Measurements from ENCODE around the gene FER. TPM values are rescaled to one million over a fixed set of nuclear protein-coding genes. Genes with fewer than 3 reads are reported as not detected.

FER gene
- total RNA-seq, 1 donor from 2014 or later: 30.9 TPM

DNA sequence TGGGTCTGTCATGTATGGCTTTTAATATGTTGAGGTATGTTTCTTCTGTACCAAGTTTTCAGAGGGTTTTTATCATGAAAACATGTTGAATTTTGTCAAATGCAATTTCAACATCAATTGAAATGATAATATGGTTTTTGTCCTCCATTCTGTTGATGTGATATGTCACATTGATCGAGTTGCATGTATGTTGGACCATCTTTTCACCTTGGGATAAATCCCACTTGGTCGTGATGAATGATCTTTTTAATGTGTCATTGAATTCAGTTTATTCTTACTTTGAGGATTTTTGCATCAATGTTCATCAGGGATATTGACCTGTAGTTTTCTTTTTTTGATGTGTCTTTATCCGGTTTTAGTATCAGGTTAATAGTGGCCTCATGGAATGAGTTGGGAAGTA is 373.5 kb downstream of the FER start:
- peaks cover 7% of the 10 kb centered on the region for H3K9me3 Mint-ChIP-seq (ENCODE audit: unreplicated experiment)
- no peak overlapping the region for H3K4me3 Mint-ChIP-seq (ENCODE audit: unreplicated experiment)
- H3K27ac Mint-ChIP-seq (ENCODE audit: unreplicated experiment): no peak overlapping the region
- TF ChIP-seq, protein P1, sequence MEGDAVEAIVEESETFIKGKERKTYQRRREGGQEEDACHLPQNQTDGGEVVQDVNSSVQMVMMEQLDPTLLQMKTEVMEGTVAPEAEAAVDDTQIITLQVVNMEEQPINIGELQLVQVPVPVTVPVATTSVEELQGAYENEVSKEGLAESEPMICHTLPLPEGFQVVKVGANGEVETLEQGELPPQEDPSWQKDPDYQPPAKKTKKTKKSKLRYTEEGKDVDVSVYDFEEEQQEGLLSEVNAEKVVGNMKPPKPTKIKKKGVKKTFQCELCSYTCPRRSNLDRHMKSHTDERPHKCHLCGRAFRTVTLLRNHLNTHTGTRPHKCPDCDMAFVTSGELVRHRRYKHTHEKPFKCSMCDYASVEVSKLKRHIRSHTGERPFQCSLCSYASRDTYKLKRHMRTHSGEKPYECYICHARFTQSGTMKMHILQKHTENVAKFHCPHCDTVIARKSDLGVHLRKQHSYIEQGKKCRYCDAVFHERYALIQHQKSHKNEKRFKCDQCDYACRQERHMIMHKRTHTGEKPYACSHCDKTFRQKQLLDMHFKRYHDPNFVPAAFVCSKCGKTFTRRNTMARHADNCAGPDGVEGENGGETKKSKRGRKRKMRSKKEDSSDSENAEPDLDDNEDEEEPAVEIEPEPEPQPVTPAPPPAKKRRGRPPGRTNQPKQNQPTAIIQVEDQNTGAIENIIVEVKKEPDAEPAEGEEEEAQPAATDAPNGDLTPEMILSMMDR (IDR thresholded peaks at IDR 0.05; ENCODE audit: partially characterized antibody, unreplicated experiment): no peak
- H3K27me3 Mint-ChIP-seq (ENCODE audit: unreplicated experiment): no peaks in the 10 kb centered on the region
- H3K36me3 Mint-ChIP-seq (ENCODE audit: unreplicated experiment): peaks cover 15% of the 10 kb centered on the region
- peaks cover 3% of the 10 kb centered on the region for H3K4me1 Mint-ChIP-seq (ENCODE audit: low read depth, unreplicated experiment)
- DNase-seq: no peak

DNA sequence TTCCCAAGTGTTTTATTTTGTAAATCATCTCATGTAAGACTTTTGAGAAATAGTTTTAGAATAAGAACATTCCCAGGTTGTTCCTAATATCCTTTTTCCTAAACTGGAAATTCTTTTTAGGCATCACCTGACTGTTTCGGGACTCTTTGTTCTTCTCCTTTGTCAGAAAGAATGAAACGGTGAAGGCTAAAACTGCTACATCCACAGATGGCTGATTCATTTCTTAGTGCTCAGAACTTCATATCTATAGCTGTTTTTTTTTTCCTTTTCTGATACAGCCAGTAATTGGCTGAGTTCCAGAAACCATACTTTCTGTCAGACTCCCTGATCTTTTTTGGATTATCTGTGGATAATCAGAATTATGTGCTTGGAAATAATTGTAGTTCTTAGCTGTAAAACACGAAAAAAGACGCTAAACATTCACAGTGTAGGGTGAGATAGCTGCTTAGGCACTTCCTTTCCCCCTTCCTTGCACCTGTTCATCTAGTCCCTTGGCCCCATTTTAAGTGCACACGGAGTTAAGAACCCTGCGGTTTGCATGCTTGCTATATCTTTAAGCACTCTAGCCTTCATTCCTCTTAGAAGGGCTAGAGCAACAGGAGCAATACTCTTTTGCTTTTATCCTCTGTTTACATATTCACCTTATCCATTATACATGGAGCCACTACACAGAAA is 378.2 kb downstream of the FER start:
- TF ChIP-seq, protein P1 (IDR thresholded peaks at IDR 0.05; ENCODE audit: partially characterized antibody, unreplicated experiment): no peak
- DNase-seq: no peak
- Mint-ChIP-seq H3K27me3 (ENCODE audit: unreplicated experiment) (no peaks in the 10 kb centered on the region), H3K27ac (ENCODE audit: unreplicated experiment) (no peak overlapping the region), H3K36me3 (ENCODE audit: unreplicated experiment) (peaks cover 13% of the 10 kb centered on the region), H3K4me1 (ENCODE audit: low read depth, unreplicated experiment) (peaks cover 3% of the 10 kb centered on the region), H3K4me3 (ENCODE audit: unreplicated experiment) (no peak overlapping the region), H3K9me3 (ENCODE audit: unreplicated experiment) (peaks cover 7% of the 10 kb centered on the region)

DNA sequence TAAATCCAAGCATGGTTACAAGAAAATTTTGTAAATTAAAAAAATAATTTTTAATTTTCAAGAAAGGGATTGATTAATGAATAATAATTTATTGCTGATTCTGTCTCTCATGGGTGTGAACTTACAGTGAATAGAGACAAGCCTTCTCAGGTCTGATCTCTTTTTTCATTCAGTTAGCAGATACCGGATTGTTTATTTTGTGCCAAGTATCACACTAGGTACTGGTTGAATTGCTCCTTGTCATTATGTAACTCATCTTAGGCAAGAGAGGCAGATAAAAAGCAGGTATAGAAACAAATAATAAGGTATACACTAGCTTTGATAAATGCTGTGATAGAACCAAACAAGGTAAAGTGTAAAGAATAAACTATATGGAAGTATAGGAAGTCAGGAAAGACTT is 378.8 kb downstream of the FER start:
- no peak overlapping the region for H3K27ac Mint-ChIP-seq (ENCODE audit: unreplicated experiment)
- H3K4me1 Mint-ChIP-seq (ENCODE audit: low read depth, unreplicated experiment): peaks cover 3% of the 10 kb centered on the region
- DNase-seq: no peak
- peaks cover 7% of the 10 kb centered on the region for H3K36me3 Mint-ChIP-seq (ENCODE audit: unreplicated experiment)
- no peaks in the 10 kb centered on the region for H3K27me3 Mint-ChIP-seq (ENCODE audit: unreplicated experiment)
- no peak overlapping the region for H3K4me3 Mint-ChIP-seq (ENCODE audit: unreplicated experiment)
- peaks cover 2% of the 10 kb centered on the region for H3K9me3 Mint-ChIP-seq (ENCODE audit: unreplicated experiment)
- TF ChIP-seq, protein P1 (IDR thresholded peaks at IDR 0.05; ENCODE audit: partially characterized antibody, unreplicated experiment): no peak

DNA sequence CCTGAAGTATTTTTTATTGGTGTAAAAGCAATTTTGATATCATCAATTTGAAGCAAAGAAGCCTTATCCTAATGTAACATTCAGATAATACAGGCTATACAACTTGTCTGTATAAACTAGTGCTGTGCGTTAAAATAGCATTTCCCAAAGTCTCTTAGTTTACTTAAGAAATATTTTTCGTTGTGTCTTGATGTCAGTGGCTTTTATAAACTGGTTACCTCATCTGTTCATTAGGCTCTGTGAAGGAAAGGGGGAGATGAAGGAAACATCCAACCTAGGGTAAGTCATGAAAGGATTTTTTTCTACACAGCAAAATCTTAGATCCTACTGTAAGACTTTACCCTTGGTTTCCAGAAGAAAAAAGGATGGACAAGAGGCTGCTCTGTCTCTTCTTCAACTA is 389.2 kb downstream of the FER start:
- DNase-seq: no peak
- H3K4me1 Mint-ChIP-seq (ENCODE audit: low read depth, unreplicated experiment): peaks cover 4% of the 10 kb centered on the region
- no peak overlapping the region for H3K4me3 Mint-ChIP-seq (ENCODE audit: unreplicated experiment)
- peaks cover 2% of the 10 kb centered on the region for H3K9me3 Mint-ChIP-seq (ENCODE audit: unreplicated experiment)
- TF ChIP-seq, protein P1 (IDR thresholded peaks at IDR 0.05; ENCODE audit: partially characterized antibody, unreplicated experiment): no peak
- no peak overlapping the region for H3K27ac Mint-ChIP-seq (ENCODE audit: unreplicated experiment)
- no peaks in the 10 kb centered on the region for H3K36me3 Mint-ChIP-seq (ENCODE audit: unreplicated experiment)
- no peaks in the 10 kb centered on the region for H3K27me3 Mint-ChIP-seq (ENCODE audit: unreplicated experiment)
